Breast epithelium (tissue), 3 donors: ENCODE results near the gene ZRANB1.

Experiments
- POLR2A ChIP-seq: fragments of 450-650 bp; IDR thresholded peaks from one replicate; pipeline ENCODE4 v1.6.1; 2016; ENCODE audit warnings: antibody characterized with exemption, mild to moderate bottlenecking, moderate library complexity
- POLR2AphosphoS5 ChIP-seq, 3 donors: sonication (generic); formaldehyde crosslinking; IDR thresholded peaks; one replicate each; pipeline ENCODE4 v1.6.1; 2017; ENCODE audit warnings: antibody characterized with exemption in 3 of 3
- TF ChIP-seq, protein P1 (sequence below), 3 donors: fragments of 450-650 bp; IDR thresholded peaks; one replicate each; pipeline ENCODE4 v1.5.1; 2016 to 2017; ENCODE audit warnings: antibody characterized with exemption in 3 of 3, mild to moderate bottlenecking in 3 of 3, moderate library complexity in 3 of 3

- TF ChIP-seq, protein P1, sequence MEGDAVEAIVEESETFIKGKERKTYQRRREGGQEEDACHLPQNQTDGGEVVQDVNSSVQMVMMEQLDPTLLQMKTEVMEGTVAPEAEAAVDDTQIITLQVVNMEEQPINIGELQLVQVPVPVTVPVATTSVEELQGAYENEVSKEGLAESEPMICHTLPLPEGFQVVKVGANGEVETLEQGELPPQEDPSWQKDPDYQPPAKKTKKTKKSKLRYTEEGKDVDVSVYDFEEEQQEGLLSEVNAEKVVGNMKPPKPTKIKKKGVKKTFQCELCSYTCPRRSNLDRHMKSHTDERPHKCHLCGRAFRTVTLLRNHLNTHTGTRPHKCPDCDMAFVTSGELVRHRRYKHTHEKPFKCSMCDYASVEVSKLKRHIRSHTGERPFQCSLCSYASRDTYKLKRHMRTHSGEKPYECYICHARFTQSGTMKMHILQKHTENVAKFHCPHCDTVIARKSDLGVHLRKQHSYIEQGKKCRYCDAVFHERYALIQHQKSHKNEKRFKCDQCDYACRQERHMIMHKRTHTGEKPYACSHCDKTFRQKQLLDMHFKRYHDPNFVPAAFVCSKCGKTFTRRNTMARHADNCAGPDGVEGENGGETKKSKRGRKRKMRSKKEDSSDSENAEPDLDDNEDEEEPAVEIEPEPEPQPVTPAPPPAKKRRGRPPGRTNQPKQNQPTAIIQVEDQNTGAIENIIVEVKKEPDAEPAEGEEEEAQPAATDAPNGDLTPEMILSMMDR (IDR thresholded peaks at IDR 0.05), result no peak
- no peak for TF ChIP-seq POLR2A
- no peak for TF ChIP-seq POLR2AphosphoS5 (IDR thresholded peaks at IDR 0.05)
Measured at GRCh38 chr10:124997306-124997705, 55.4 kb downstream of the ZRANB1 start.
